Measurements from ENCODE around the gene NIPAL3. TPM values are rescaled to one million over a fixed set of nuclear protein-coding genes. Genes with fewer than 3 reads are reported as not detected.

The NIPAL3 gene
- total RNA-seq, 1 donor from 2014 or later = 45.0 TPM

DNA sequence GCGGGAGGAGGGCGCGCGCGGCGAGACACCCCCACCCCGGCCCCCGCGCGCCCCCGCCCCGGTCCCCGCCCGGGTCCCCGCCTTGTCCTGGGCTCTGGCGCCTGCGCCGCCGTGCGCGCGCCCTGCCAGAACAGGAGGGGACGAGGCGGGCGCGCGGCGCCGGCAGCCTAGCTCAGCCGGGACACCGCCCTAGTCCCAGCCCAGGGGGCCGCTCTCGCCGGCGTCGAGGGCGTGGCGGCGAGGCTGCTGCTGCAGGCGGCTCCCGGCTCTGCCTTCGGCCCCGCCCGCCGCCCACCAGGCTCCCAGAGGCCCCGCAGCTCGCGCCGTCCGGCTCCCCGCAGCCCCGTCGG lies 87.1 kb downstream of the NIPAL3 start, which contains the start of gene RCAN3:
RCAN3 (plus strand) TSS at position 128 of the 350 bp plus-strand sequence. CDS start 11,537 bp downstream, outside the sequence.
- peak; percentile 39 for DNase-seq (ENCODE audit: low read depth)
- Histone ChIP-seq H3K36me3 (ENCODE audit: control insufficient read depth, insufficient read depth, low read length) (no peaks in the 10 kb centered on the region), H3K4me3 (ENCODE audit: low read depth, low read length) (peak within 1 kb of the TSS; percentile 79), H3K27me3 (ENCODE audit: control insufficient read depth, insufficient read depth, low read length) (no peaks in the 10 kb centered on the region)
- TF ChIP-seq, protein P1, sequence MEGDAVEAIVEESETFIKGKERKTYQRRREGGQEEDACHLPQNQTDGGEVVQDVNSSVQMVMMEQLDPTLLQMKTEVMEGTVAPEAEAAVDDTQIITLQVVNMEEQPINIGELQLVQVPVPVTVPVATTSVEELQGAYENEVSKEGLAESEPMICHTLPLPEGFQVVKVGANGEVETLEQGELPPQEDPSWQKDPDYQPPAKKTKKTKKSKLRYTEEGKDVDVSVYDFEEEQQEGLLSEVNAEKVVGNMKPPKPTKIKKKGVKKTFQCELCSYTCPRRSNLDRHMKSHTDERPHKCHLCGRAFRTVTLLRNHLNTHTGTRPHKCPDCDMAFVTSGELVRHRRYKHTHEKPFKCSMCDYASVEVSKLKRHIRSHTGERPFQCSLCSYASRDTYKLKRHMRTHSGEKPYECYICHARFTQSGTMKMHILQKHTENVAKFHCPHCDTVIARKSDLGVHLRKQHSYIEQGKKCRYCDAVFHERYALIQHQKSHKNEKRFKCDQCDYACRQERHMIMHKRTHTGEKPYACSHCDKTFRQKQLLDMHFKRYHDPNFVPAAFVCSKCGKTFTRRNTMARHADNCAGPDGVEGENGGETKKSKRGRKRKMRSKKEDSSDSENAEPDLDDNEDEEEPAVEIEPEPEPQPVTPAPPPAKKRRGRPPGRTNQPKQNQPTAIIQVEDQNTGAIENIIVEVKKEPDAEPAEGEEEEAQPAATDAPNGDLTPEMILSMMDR (IDR thresholded peaks at IDR 0.05; ENCODE audit: insufficient read depth, low read length, poor library complexity, severe bottlenecking) = no peak

DNA sequence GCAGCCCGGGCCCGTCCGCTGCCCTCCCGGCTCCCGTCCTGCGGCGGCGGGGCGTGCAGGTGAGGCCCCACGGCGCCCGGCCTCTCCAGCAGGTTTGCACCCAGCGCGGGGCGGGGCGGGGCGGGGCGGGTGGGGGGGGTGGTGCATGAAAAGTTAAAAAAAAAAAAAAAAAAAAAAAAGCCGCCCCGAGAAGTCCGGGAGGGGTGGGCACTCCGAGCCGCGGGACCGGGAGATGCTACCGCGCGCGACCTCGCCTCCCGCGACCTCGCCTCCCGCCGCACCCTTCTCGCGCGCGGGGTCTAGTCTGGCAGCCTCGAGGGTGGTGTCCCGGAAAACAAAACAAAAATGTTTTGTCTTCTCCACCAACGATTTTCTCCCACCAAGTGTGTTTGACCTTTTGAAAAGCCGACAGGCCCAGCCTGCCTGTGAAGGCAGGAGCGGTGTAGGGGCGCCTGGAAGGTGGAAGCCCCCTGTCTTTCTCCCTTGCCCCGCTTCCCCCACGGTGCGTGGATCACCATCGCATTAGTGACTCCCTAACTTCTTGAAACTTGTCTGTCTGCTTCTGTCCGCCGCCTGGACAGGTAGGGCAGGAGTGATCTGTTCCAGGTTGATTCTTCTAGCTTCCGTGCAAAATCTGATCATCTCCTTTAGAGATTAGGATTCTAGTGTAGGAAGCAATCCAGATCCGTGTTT lies 87.6 kb downstream of the NIPAL3 start:
- Histone ChIP-seq H3K4me3 (ENCODE audit: low read depth, low read length) (peak overlapping the region; percentile 79), H3K36me3 (ENCODE audit: control insufficient read depth, insufficient read depth, low read length) (no peaks in the 10 kb centered on the region), H3K27me3 (ENCODE audit: control insufficient read depth, insufficient read depth, low read length) (no peaks in the 10 kb centered on the region)
- TF ChIP-seq, protein P1 (IDR thresholded peaks at IDR 0.05; ENCODE audit: insufficient read depth, low read length, poor library complexity, severe bottlenecking) = no peak
- no peak for DNase-seq (ENCODE audit: low read depth)

DNA sequence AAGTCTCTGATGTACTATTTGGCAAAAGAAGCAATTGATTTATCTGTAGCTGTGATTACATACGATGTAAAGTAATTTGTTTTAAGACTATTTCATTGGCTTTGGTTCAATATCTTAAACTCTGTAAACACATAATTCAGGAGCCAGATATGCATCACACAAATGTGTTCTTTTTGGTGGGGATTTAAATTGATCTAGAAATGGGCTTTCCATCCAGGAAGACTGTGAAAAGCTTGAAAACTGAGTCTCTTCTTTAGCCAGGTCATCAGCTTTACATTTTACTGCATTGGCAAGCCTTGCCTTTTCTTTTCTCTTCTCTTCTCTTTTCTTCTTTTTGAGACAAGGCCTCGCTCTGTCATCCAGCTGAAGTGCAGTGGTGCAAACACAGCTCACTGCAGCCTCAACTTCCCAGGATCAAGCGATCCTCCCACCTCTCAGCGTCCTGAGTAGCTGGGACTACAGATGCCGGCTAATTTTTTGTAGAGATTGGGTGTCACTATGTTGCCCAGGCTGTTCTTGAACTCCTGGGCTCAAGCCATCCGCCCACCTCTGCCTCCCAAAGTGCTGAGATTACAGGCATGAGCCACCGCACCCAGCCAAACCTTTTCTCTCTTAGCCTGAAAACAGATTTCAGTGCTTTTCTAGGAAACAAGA lies 88.4 kb downstream of the NIPAL3 start:
- Histone ChIP-seq H3K27me3 (ENCODE audit: control insufficient read depth, insufficient read depth, low read length) (no peaks in the 10 kb centered on the region), H3K4me3 (ENCODE audit: low read depth, low read length) (peak overlapping the region; percentile 79), H3K36me3 (ENCODE audit: control insufficient read depth, insufficient read depth, low read length) (no peaks in the 10 kb centered on the region)
- TF ChIP-seq, protein P1 (IDR thresholded peaks at IDR 0.05; ENCODE audit: insufficient read depth, low read length, poor library complexity, severe bottlenecking) = no peak
- DNase-seq (ENCODE audit: low read depth) = no peak

DNA sequence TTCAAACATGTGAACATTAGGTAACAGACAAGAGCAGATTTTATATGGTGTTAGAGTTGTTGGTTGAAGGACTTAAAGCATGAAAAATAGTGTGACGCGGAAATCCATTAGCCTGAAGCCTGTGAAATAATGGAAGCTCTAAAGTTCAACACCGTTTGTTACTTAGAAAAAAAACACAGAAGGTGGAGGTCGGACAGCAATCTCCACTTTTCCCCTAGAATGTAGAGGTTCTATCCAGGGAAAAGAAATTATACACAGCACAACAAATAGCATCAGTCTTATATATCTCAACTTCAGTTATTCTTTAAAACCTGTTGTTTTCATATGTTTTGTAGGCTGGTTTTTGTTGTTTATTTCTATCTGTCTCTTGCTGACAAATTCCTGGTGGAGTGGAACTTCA lies 89.0 kb downstream of the NIPAL3 start:
- TF ChIP-seq, protein P1 (IDR thresholded peaks at IDR 0.05; ENCODE audit: insufficient read depth, low read length, poor library complexity, severe bottlenecking) = no peak
- no peaks in the 10 kb centered on the region for H3K27me3 ChIP-seq (ENCODE audit: control insufficient read depth, insufficient read depth, low read length)
- no peaks in the 10 kb centered on the region for H3K36me3 ChIP-seq (ENCODE audit: control insufficient read depth, insufficient read depth, low read length)
- H3K4me3 ChIP-seq (ENCODE audit: low read depth, low read length) = no peak overlapping the region
- DNase-seq (ENCODE audit: low read depth) = no peak

DNA sequence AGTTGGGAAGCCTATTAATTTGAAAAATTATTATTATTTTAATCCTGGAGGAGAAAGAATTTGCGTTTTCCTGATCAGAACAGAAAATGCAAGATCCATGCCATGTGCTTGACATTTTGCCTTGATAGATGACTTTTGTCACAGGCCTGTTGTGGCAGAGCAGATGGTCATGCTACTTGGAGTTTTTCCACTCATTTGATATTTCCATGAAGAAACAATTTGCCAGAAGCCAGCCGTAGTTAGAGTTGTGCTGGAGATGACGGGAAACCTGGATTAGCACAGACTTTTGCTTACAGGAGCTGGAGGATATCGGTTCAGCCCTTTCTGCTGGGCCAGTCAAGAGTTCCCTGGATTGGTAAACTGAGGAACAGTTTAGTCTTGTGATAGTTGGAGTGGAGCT lies 90.2 kb downstream of the NIPAL3 start:
- Histone ChIP-seq H3K4me3 (ENCODE audit: low read depth, low read length) (no peak overlapping the region), H3K36me3 (ENCODE audit: control insufficient read depth, insufficient read depth, low read length) (no peaks in the 10 kb centered on the region), H3K27me3 (ENCODE audit: control insufficient read depth, insufficient read depth, low read length) (no peaks in the 10 kb centered on the region)
- TF ChIP-seq, protein P1 (IDR thresholded peaks at IDR 0.05; ENCODE audit: insufficient read depth, low read length, poor library complexity, severe bottlenecking) = no peak
- DNase-seq (ENCODE audit: low read depth) = no peak
